H1 (cell line): Measurements from ENCODE around the gene BHLHE23. TPM values are rescaled to one million over a fixed set of nuclear protein-coding genes. Genes with fewer than 3 reads are reported as not detected.
A peak's percentile ranks its signal among the peaks of the same experiment; 100 is the strongest.

ENCODE experiments used
- CTCF ChIA-PET: fragments of 300-600 bp; sonication (Branson Sonifier 250); formaldehyde crosslinking; loops from one replicate; lab custom pipeline; 2021; ENCODE audit not compliant: partially characterized antibody; lab: Charles Lee
- POLR2A ChIA-PET: fragments of 300-600 bp; sonication (Branson Sonifier 250); formaldehyde crosslinking; loops from one replicate; lab custom pipeline; 2021; ENCODE audit warnings: inconsistent platforms; ENCODE audit not compliant: partially characterized antibody; lab: Charles Lee
- DNase-seq, 2 experiments: peaks; one replicate each; pipeline versions ENCODE4 v3.0.0 to v3.0.0-alpha.2; 2010 to 2022; ENCODE audit warnings: low spot score in 2 of 2, low read depth in 1 of 2, mixed read lengths in 1 of 2
- FAIRE-seq: peaks from 2 replicates; lab custom pipeline; 2011; peaks lifted over from hg19 to GRCh38; lab: Jason Lieb, UNC
- H2AFZ ChIP-seq: 2 replicates; pipeline ENCODE4 v1.8.1; 2012; ENCODE audit warnings: low read length, inconsistent platforms
- H2AK5ac ChIP-seq: 2 replicates; pipeline ENCODE4 v1.6.1; 2013; ENCODE audit warnings: low read depth, low read length
- H2BK120ac ChIP-seq: replicated peaks from 2 replicates; pipeline ENCODE3; 2013; ENCODE audit warnings: low read depth, low read length, inconsistent platforms
- H2BK12ac ChIP-seq: 2 replicates; pipeline ENCODE4 v1.6.1; 2013; ENCODE audit warnings: low read depth, low read length
- H2BK15ac ChIP-seq: 2 replicates; pipeline ENCODE4 v1.6.1; 2013; ENCODE audit warnings: low read length
- H2BK20ac ChIP-seq: 2 replicates; pipeline ENCODE4 v1.6.1; 2013; ENCODE audit warnings: low read length
- H2BK5ac ChIP-seq: 2 replicates; pipeline ENCODE4 v1.6.1; 2013; ENCODE audit warnings: low read depth, low read length
- H3K14ac ChIP-seq: 2 replicates; pipeline ENCODE4 v1.6.1; 2013; ENCODE audit warnings: inconsistent platforms; ENCODE audit not compliant: insufficient read length
- H3K18ac ChIP-seq: 2 replicates; pipeline ENCODE4 v1.6.1; 2013; ENCODE audit warnings: low read length; ENCODE audit errors: extremely low read depth
- H3K23ac ChIP-seq: 2 replicates; pipeline ENCODE4 v1.6.1; 2013; ENCODE audit warnings: inconsistent platforms; ENCODE audit not compliant: insufficient read length
- H3K23me2 ChIP-seq: 2 replicates; pipeline ENCODE4 v1.6.1; 2013; ENCODE audit warnings: low read depth, low read length
- H3K27ac ChIP-seq: 2 replicates; pipeline ENCODE4 v1.6.1; 2011; ENCODE audit warnings: low read depth, low read length, inconsistent platforms
- H3K27me3 ChIP-seq, 4 experiments: replicated peaks in 1 of 4; 1 replicate in 1 of 4; 2 replicates in 3 of 4; pipeline versions ENCODE4 v1.6.1 to v1.8.1; 2011 to 2013; ENCODE audit warnings: low read length in 3 of 4, mild to moderate bottlenecking in 3 of 4, inconsistent platforms in 2 of 4, mixed read lengths in 2 of 4, moderate library complexity in 1 of 4; ENCODE audit not compliant: control insufficient read depth in 3 of 4, insufficient read depth in 3 of 4; ENCODE audit errors: extremely low read depth in 1 of 4
- H3K36me3 ChIP-seq, 4 experiments: 2 replicates each; pipeline versions ENCODE4 v1.6.1 to v1.8.1; 2011 to 2013; ENCODE audit warnings: mild to moderate bottlenecking in 4 of 4, low read length in 3 of 4, moderate library complexity in 2 of 4, control low read depth in 1 of 4, inconsistent platforms in 1 of 4; ENCODE audit not compliant: insufficient read depth in 4 of 4, control insufficient read depth in 2 of 4
- H3K4ac ChIP-seq: replicated peaks from 2 replicates; pipeline ENCODE3; 2013; ENCODE audit warnings: low read length, low read depth, mixed read lengths, inconsistent platforms; ENCODE audit not compliant: insufficient read length
- H3K4me1 ChIP-seq, 4 experiments: replicated peaks in 1 of 4; 1 replicate in 1 of 4; 2 replicates in 3 of 4; pipeline versions ENCODE4 v1.6.1 to v1.8.1; 2011 to 2013; ENCODE audit warnings: low read length in 3 of 4, inconsistent platforms in 2 of 4, mixed read lengths in 1 of 4; ENCODE audit not compliant: insufficient read depth in 4 of 4, control insufficient read depth in 3 of 4
- H3K4me2 ChIP-seq, 2 experiments: 2 replicates each; pipeline versions ENCODE4 v1.6.1 to v1.8.1; 2011 to 2013; ENCODE audit warnings: low read depth in 2 of 2, low read length in 2 of 2, control low read depth in 1 of 2, inconsistent platforms in 1 of 2, mild to moderate bottlenecking in 1 of 2; ENCODE audit not compliant: insufficient read depth in 1 of 2
- H3K4me3 ChIP-seq, 4 experiments: fragments of 200-600, 300-600 bp in 1 of 4; sonication (generic), shearing (Covaris generic), sonication (Bioruptor Twin) in 1 of 4; 2 replicates each; pipeline versions ENCODE4 v1.5.1 to v1.8.1; 2011 to 2016; ENCODE audit warnings: low read length in 4 of 4, low read depth in 3 of 4, control low read depth in 2 of 4, inconsistent platforms in 2 of 4, mild to moderate bottlenecking in 2 of 4, mixed read lengths in 1 of 4, moderate library complexity in 1 of 4; ENCODE audit not compliant: insufficient read depth in 2 of 4; ENCODE audit errors: extremely low read depth in 1 of 4
- H3K56ac ChIP-seq: replicated peaks from 2 replicates; pipeline ENCODE3; 2013; ENCODE audit warnings: low read depth, mild to moderate bottlenecking, mixed read lengths, low read length, inconsistent platforms; ENCODE audit not compliant: insufficient read length
- H3K79me1 ChIP-seq: 2 replicates; pipeline ENCODE4 v1.6.1; 2013; ENCODE audit warnings: low read depth, low read length, control low read depth
- H3K79me2 ChIP-seq, 2 experiments: 2 replicates each; pipeline versions ENCODE4 v1.6.1 to v1.8.1; 2012 to 2013; ENCODE audit warnings: low read length in 2 of 2, mild to moderate bottlenecking in 2 of 2, inconsistent platforms in 1 of 2; ENCODE audit not compliant: insufficient read depth in 2 of 2, control insufficient read depth in 1 of 2
- H3K9ac ChIP-seq, 4 experiments: replicated peaks in 1 of 4; 1 replicate in 1 of 4; 2 replicates in 3 of 4; pipeline versions ENCODE4 v1.6.1 to v1.8.1; 2011 to 2013; ENCODE audit warnings: low read depth in 3 of 4, low read length in 3 of 4, control low read depth in 2 of 4, mild to moderate bottlenecking in 2 of 4, moderate library complexity in 2 of 4, inconsistent platforms in 1 of 4; ENCODE audit errors: extremely low read depth in 1 of 4
- H3K9me3 ChIP-seq, 2 experiments: 2 replicates each; pipeline versions ENCODE4 v1.6.1 to v1.8.1; 2012 to 2013; ENCODE audit warnings: mild to moderate bottlenecking in 2 of 2, moderate library complexity in 2 of 2, control low read depth in 1 of 2, inconsistent platforms in 1 of 2, low read depth in 1 of 2, low read length in 1 of 2, mixed read lengths in 1 of 2; ENCODE audit not compliant: insufficient read depth in 2 of 2
- H4K20me1 ChIP-seq, 2 experiments: replicated peaks in 1 of 2; 2 replicates each; pipeline versions ENCODE3 to v1.8.1; 2011 to 2013; ENCODE audit warnings: inconsistent platforms in 2 of 2, low read length in 2 of 2, mild to moderate bottlenecking in 1 of 2; ENCODE audit not compliant: insufficient read depth in 2 of 2, control insufficient read depth in 1 of 2
- H4K5ac ChIP-seq: 2 replicates; pipeline ENCODE4 v1.6.1; 2013; ENCODE audit warnings: low read length, low read depth, mixed read lengths, inconsistent platforms; ENCODE audit not compliant: insufficient read length
- H4K8ac ChIP-seq: 2 replicates; pipeline ENCODE4 v1.8.0; 2013; ENCODE audit warnings: mild to moderate bottlenecking, moderate library complexity, low read length, inconsistent platforms; ENCODE audit not compliant: insufficient read depth; ENCODE audit errors: extremely low read depth
- H4K91ac ChIP-seq: replicated peaks from 2 replicates; pipeline ENCODE3; 2013; ENCODE audit warnings: low read length, mixed read lengths, inconsistent platforms; ENCODE audit not compliant: insufficient read length
- CREB1 ChIP-seq: IDR thresholded peaks from 2 replicates; pipeline ENCODE4 v1.6.1; 2012; ENCODE audit warnings: inconsistent platforms
- GABPA ChIP-seq: IDR thresholded peaks from 2 replicates; pipeline ENCODE4 v1.6.1; 2011; ENCODE audit warnings: mild to moderate bottlenecking, low read length, moderate library complexity, borderline replicate concordance; ENCODE audit not compliant: insufficient read depth
- POLR2A ChIP-seq, 2 experiments: IDR thresholded peaks; 1 replicate in 1 of 2; 2 replicates in 1 of 2; pipeline ENCODE4 v1.6.1; 2011; ENCODE audit warnings: low read depth in 2 of 2, low read length in 2 of 2, mild to moderate bottlenecking in 2 of 2; ENCODE audit errors: control extremely low read depth in 1 of 2
- WGBS, 2 experiments: shearing (Covaris generic) in 1 of 2; methylation state at CpG; one replicate each; pipeline versions ENCODE4 v1.1.6 to v1.1.7; 2013 to 2015; ENCODE audit warnings: low lambda C conversion rate in 2 of 2, mixed read lengths in 2 of 2, inconsistent platforms in 1 of 2, low coverage in 1 of 2, missing lambda C conversion rate in 1 of 2; ENCODE audit not compliant: insufficient replicate concordance in 2 of 2, insufficient coverage in 1 of 2, insufficient read length in 1 of 2; ENCODE audit errors: extremely low coverage in 1 of 2, missing lambda C conversion rate in 1 of 2; 5-methylcytosine and 5-hydroxymethylcytosine counted together
- polyA plus RNA-seq, 7 experiments: library from polyadenylated mRNA; depleted of rRNA in 3 of 7; stranded (reverse) in 5 of 7; unstranded in 2 of 7; fragments of >200 nt in 5 of 7; fragments of 200-250 nt in 2 of 7; gene quantifications; 1 replicate in 5 of 7; 2 replicates in 1 of 7; 4 replicates in 1 of 7; pipeline versions ENCODE4 v1.2.1 to v1.2.3, GENCODE V29; 2011 to 2013; ENCODE audit warnings: missing spikeins in 2 of 7, mixed read lengths in 2 of 7
- total RNA-seq: library from RNA; stranded (reverse); fragmentation: NEBNext Ultra II Directional; extraction: Animal tissue kit (Norgen Biotek cat#: 25700); gene quantifications from 2 replicates; pipeline ENCODE4 v1.2.1, GENCODE V29; 2021

The BHLHE23 gene
- total and polyA plus RNA-seq, 2 of the 8 experiments (the other 6 are each of a cell fraction or from before 2014, with no cell fraction given) = 0.47 TPM; not detected in 1

DNA sequence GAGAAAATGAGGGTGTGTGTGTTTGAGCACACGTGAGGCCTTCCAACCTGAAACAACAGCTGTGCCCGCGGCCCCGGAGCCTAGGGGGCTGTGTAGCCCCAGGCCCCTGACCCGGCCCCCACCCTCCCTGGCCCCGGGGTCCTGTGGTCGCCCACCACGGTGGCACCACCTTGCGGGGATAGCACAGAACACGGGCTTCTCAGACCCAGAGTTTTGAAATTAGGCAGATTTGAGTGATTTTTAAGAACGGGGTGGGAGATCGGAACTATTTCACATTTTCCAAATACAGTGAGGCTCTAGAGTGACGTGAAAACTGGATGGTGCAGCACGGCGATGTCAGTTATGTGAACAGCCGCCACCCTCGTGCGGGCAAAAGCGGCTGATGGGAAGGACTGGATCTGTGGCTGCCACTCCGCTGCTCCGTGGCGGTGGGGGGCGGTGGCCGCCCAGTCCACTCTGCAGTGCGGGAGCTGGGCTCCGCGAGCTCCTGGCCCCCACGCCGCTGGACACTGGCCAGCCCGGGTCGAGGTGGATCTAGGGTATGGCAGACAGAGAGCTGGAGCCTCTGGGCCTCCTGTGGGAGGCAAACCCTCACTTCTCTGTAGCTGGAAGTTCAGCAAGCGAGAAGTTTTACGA is 17.3 kb upstream of the BHLHE23 start:
- Histone ChIP-seq H4K91ac (no peak overlapping the region), H2AFZ (no peak overlapping the region), H3K23me2 (no peaks in the 10 kb centered on the region; the same call in 1 of the 2 replicates), H3K36me3 (no peaks in the 10 kb centered on the region), H4K8ac (no peak overlapping the region), H4K5ac (no peak overlapping the region), H3K27me3 (peaks cover 0 to 5% (median 2%) of the 10 kb centered on the region in 4 experiments; a peak in 4 of 7 replicates), H3K23ac (no peak overlapping the region), H4K20me1 (no peaks in the 10 kb centered on the region), H3K4ac (no peak overlapping the region), H3K79me2 (no peaks in the 10 kb centered on the region), H2BK20ac (0 out of 2 replicates have a peak overlapping the region, but pooled peaks have one; percentile 61), H2BK5ac (no peak overlapping the region), H3K18ac (no peak overlapping the region), H2AK5ac (no peak overlapping the region), H2BK12ac (no peak overlapping the region), H3K14ac (no peak overlapping the region), H3K79me1 (no peaks in the 10 kb centered on the region), H2BK120ac (no peak overlapping the region), H2BK15ac (peak overlapping the region; percentile 72; the same call in 1 of the 2 replicates), H3K56ac (no peak overlapping the region), H3K9ac (no peak overlapping the region), H3K27ac (no peak overlapping the region), H3K9me3 (no peaks in the 10 kb centered on the region; a peak in 1 of 4 replicates), H3K4me2 (no peak overlapping the region), H3K4me3 (no peak overlapping the region), H3K4me1 (peaks cover 0 to 12% (median 8%) of the 10 kb centered on the region in 4 experiments; a peak in 5 of 7 replicates)
- no peak for FAIRE-seq
- no peak for DNase-seq
- ChIA-PET POLR2A (interaction anchor here (1.1 kb wide), 1 partner anchor 74 kb away, joined by 3 read pairs; no protein-coding TSS in a partner anchor), CTCF (interaction anchor here (1.0 to 1.5 kb wide), 4 partner anchors 9 to 49 kb away, joined by 3 to 5 read pairs (median 4); no protein-coding TSS in a partner anchor)
- 93% methylated on average over 28 of the region's 33 CpGs; no CpG with 5 or more reads in 1 of the 2 experiments for WGBS, 2 experiments
- TF ChIP-seq POLR2A (IDR thresholded peaks at IDR 0.05; ENCODE audit: control extremely low read depth in 1 of 2, low read depth in 2 of 2, low read length in 2 of 2) = no peak
- no peak for TF ChIP-seq GABPA
- no peak for TF ChIP-seq CREB1
